IMR-90 (cell line): ENCODE measurements around the gene TNS3. TPM values are rescaled to one million over a fixed set of nuclear protein-coding genes. Genes with fewer than 3 reads are reported as not detected.

ENCODE experiments used
- ATAC-seq: fragments of 200-7000 bp; cut with Tn5 transposase; 2 replicates; pipeline ENCODE4 v1.9.1; 2020; ENCODE audit warnings: low read depth, mild to moderate bottlenecking, moderate library complexity
- BruUV-seq: library from RNA; stranded (reverse); fragments of 400-500 nt; replicated peaks from 2 replicates; lab custom pipeline; 2021; lab: Mats Ljungman, UMichigan
- CTCF ChIA-PET: fragments of 300-600 bp; formaldehyde crosslinking; extraction: SDS; loops from one replicate; lab custom pipeline; 2021; ENCODE audit warnings: antibody characterized with exemption; lab: Yijun Ruan, JAX
- POLR2A ChIA-PET: fragments of 300-600 bp; sonication (Branson Sonifier 250); formaldehyde crosslinking; loops from one replicate; lab custom pipeline; 2022; ENCODE audit warnings: antibody characterized with exemption; ENCODE audit not compliant: unreplicated experiment; lab: Charles Lee
- DNase-seq: peaks from one replicate; pipeline ENCODE4 v3.0.0; 2013
- H2AFZ ChIP-seq: replicated peaks from 2 replicates; pipeline ENCODE3; 2013; ENCODE audit warnings: low read length, mild to moderate bottlenecking; ENCODE audit not compliant: poor library complexity
- H2AK5ac ChIP-seq: 2 replicates; pipeline ENCODE4 v1.6.1; 2013; ENCODE audit warnings: low read depth, low read length, inconsistent platforms
- H2AK9ac ChIP-seq: replicated peaks from 2 replicates; pipeline ENCODE3; 2013; ENCODE audit warnings: mild to moderate bottlenecking, low read depth, low read length, moderate library complexity; ENCODE audit not compliant: poor library complexity
- H2BK120ac ChIP-seq: 2 replicates; pipeline ENCODE4 v1.6.1; 2013; ENCODE audit warnings: low read depth, low read length, inconsistent platforms
- H2BK15ac ChIP-seq: 3 replicates; pipeline ENCODE4 v1.6.1; 2013; ENCODE audit warnings: low read depth, low read length, inconsistent platforms
- H2BK20ac ChIP-seq: 2 replicates; pipeline ENCODE4 v1.6.1; 2013; ENCODE audit warnings: low read depth, mild to moderate bottlenecking, inconsistent platforms, low read length, moderate library complexity
- H2BK5ac ChIP-seq: 2 replicates; pipeline ENCODE4 v1.6.1; 2013; ENCODE audit warnings: mild to moderate bottlenecking, low read depth, low read length, inconsistent platforms; ENCODE audit not compliant: poor library complexity, severe bottlenecking
- H3K14ac ChIP-seq: replicated peaks from 2 replicates; pipeline ENCODE4 v1.6.1; 2013; ENCODE audit warnings: low read depth, low read length, inconsistent platforms
- H3K18ac ChIP-seq: 2 replicates; pipeline ENCODE4 v1.6.1; 2013; ENCODE audit warnings: low read depth, low read length, control low read depth
- H3K23ac ChIP-seq: 2 replicates; pipeline ENCODE4 v1.6.1; 2013; ENCODE audit warnings: low read depth, low read length, inconsistent platforms
- H3K27ac ChIP-seq: 2 replicates; pipeline ENCODE4 v1.5.1; 2013; ENCODE audit warnings: mild to moderate bottlenecking, control low read depth, low read length; ENCODE audit not compliant: insufficient read depth
- H3K27me3 ChIP-seq: 2 replicates; pipeline ENCODE4 v1.6.1; 2013; ENCODE audit warnings: low read length; ENCODE audit not compliant: control insufficient read depth, insufficient read depth
- H3K36me3 ChIP-seq: 2 replicates; pipeline ENCODE4 v1.6.1; 2013; ENCODE audit warnings: low read length, mixed read lengths; ENCODE audit not compliant: control insufficient read depth, insufficient read depth
- H3K4ac ChIP-seq: 2 replicates; pipeline ENCODE4 v1.6.1; 2013; ENCODE audit warnings: low read depth, low read length, inconsistent platforms
- H3K4me1 ChIP-seq: 2 replicates; pipeline ENCODE4 v1.6.1; 2013; ENCODE audit warnings: low read length, mixed read lengths; ENCODE audit not compliant: control insufficient read depth, insufficient read depth
- H3K4me2 ChIP-seq: 2 replicates; pipeline ENCODE4 v1.6.1; 2013; ENCODE audit warnings: low read depth, mild to moderate bottlenecking, control low read depth, low read length, moderate library complexity
- H3K4me3 ChIP-seq: 2 replicates; pipeline ENCODE4 v1.5.1; 2013; ENCODE audit warnings: low read depth, mild to moderate bottlenecking, control low read depth, low read length, moderate library complexity; ENCODE audit not compliant: insufficient read depth
- H3K56ac ChIP-seq: 2 replicates; pipeline ENCODE4 v1.6.1; 2013; ENCODE audit warnings: low read length, inconsistent platforms; ENCODE audit not compliant: insufficient read depth; ENCODE audit errors: extremely low read depth
- H3K79me1 ChIP-seq, 2 experiments: 2 replicates each; pipeline ENCODE4 v1.6.1; 2013; ENCODE audit warnings: low read length in 2 of 2, inconsistent platforms in 1 of 2, low read depth in 1 of 2
- H3K9ac ChIP-seq: 2 replicates; pipeline ENCODE4 v1.6.1; 2013; ENCODE audit warnings: low read depth, low read length, control low read depth
- H3K9me1 ChIP-seq: 2 replicates; pipeline ENCODE4 v1.6.1; 2013; ENCODE audit warnings: low read length, inconsistent platforms; ENCODE audit not compliant: insufficient read depth
- H3K9me3 ChIP-seq: 2 replicates; pipeline ENCODE4 v1.6.1; 2013; ENCODE audit warnings: low read length; ENCODE audit not compliant: control insufficient read depth, insufficient read depth
- H4K20me1 ChIP-seq: 2 replicates; pipeline ENCODE4 v1.6.1; 2013; ENCODE audit warnings: low read length, inconsistent platforms; ENCODE audit not compliant: insufficient read depth
- H4K5ac ChIP-seq: 2 replicates; pipeline ENCODE4 v1.6.1; 2013; ENCODE audit warnings: mild to moderate bottlenecking, low read depth, low read length, control low read depth
- H4K8ac ChIP-seq, 2 experiments: 2 replicates each; pipeline ENCODE4 v1.6.1; 2013; ENCODE audit warnings: low read depth in 2 of 2, low read length in 2 of 2, control low read depth in 1 of 2, inconsistent platforms in 1 of 2
- H4K91ac ChIP-seq: 2 replicates; pipeline ENCODE4 v1.6.1; 2013; ENCODE audit warnings: low read depth, low read length, inconsistent platforms; ENCODE audit not compliant: insufficient read depth
- BHLHE40 ChIP-seq: fragments of 150-350 bp; IDR thresholded peaks from 2 replicates; pipeline ENCODE4 v1.6.1; 2016; ENCODE audit warnings: mild to moderate bottlenecking, low read depth, low read length
- CEBPB ChIP-seq: IDR thresholded peaks from 2 replicates; pipeline ENCODE4 v1.6.1; 2012; ENCODE audit warnings: low read depth, low read length, improper control_type of control experiment
- CTCF ChIP-seq: conservative IDR thresholded peaks from 2 replicates; pipeline ENCODE4 v1.5.1; 2012; ENCODE audit warnings: mild to moderate bottlenecking, low read depth, low read length, improper control_type of control experiment
- FOS ChIP-seq: fragments of 150-350 bp; IDR thresholded peaks from 2 replicates; pipeline ENCODE4 v1.6.1; 2016; ENCODE audit warnings: low read depth, low read length
- MAFK ChIP-seq: IDR thresholded peaks from 2 replicates; pipeline ENCODE4 v1.6.1; 2012; ENCODE audit warnings: low read depth, low read length, improper control_type of control experiment
- MAZ ChIP-seq: IDR thresholded peaks from 2 replicates; pipeline ENCODE4 v1.6.1; 2012; ENCODE audit warnings: low read depth, mild to moderate bottlenecking, low read length, improper control_type of control experiment, moderate library complexity, borderline replicate concordance
- MXI1 ChIP-seq: IDR thresholded peaks from 2 replicates; pipeline ENCODE4 v1.6.1; 2012; ENCODE audit warnings: low read depth, mild to moderate bottlenecking, low read length, moderate library complexity, borderline replicate concordance
- POLR2A ChIP-seq: IDR thresholded peaks from 2 replicates; pipeline ENCODE4 v1.6.1; 2012; ENCODE audit warnings: mild to moderate bottlenecking, low read depth, low read length
- RAD21 ChIP-seq: IDR thresholded peaks from 2 replicates; pipeline ENCODE4 v1.6.1; 2012; ENCODE audit warnings: low read length, improper control_type of control experiment
- RCOR1 ChIP-seq: IDR thresholded peaks from 2 replicates; pipeline ENCODE4 v1.6.1; 2012; ENCODE audit warnings: mild to moderate bottlenecking, low read length, improper control_type of control experiment; ENCODE audit not compliant: insufficient replicate concordance
- RFX5 ChIP-seq: IDR thresholded peaks from 2 replicates; pipeline ENCODE4 v1.8.0; 2012; ENCODE audit warnings: low read depth, mild to moderate bottlenecking, low read length, moderate library complexity
- SMC3 ChIP-seq: fragments of 150-350 bp; IDR thresholded peaks from 2 replicates; pipeline ENCODE4 v1.6.1; 2016; ENCODE audit warnings: low read depth, mild to moderate bottlenecking, antibody characterized with exemption, low read length, moderate library complexity
- WGBS, 2 experiments: methylation state at CpG; one replicate each; pipeline versions ENCODE4 v1.1.5 to v1.1.7; 2013; ENCODE audit warnings: missing lambda C conversion rate in 2 of 2; ENCODE audit not compliant: insufficient read length in 1 of 2; ENCODE audit errors: extremely low coverage in 2 of 2; 5-methylcytosine and 5-hydroxymethylcytosine counted together
- dilution Hi-C: fragments of 300-500 bp; cut with HindIII; formaldehyde crosslinking; loops from one replicate; pipeline ENCODE4 v1.14.3; 2018; ENCODE audit warnings: low sequenced_read_pairs; ENCODE audit not compliant: unreplicated experiment
- in situ Hi-C: fragments of 300-500 bp; cut with MboI; formaldehyde crosslinking; loops from 3 replicates; pipeline ENCODE4 v1.14.3; 2019; ENCODE audit warnings: low sequenced_read_pairs, inconsistent platforms, mixed read lengths
- intact Hi-C: fragments of 100-400 bp; cut with micrococcal nuclease; formaldehyde crosslinking; loops from 2 replicates; pipeline ENCODE4 v1.10.0; 2022
- polyA plus RNA-seq, 3 experiments: library from polyadenylated mRNA; depleted of rRNA; stranded (reverse); fragments of >200 nt; gene quantifications; 2 replicates each; pipeline ENCODE4 v1.2.3, GENCODE V29; 2012; ENCODE audit warnings: low replicate concordance in 1 of 3
- total RNA-seq: library from RNA; depleted of rRNA; stranded (reverse); fragments of >200 nt; gene quantifications from 2 replicates; pipeline ENCODE4 v1.2.3, GENCODE V29; 2012

Gene TNS3
- total and polyA plus RNA-seq, 2 of the 4 experiments (the other 2 are of a cell fraction), result 64.3 to 79.2 TPM

- in situ Hi-C loops, result no loop called here
- WGBS, 2 experiments, result no CpG with 5 or more reads among the region's 2 CpGs
These were observed 248.4 kb downstream of the TNS3 start for GRCh38 chr7:47333554-47333887.

More at GRCh38 chr7:47333554-47333887, 248.4 kb downstream of the TNS3 start:
- POLR2A ChIA-PET, result no interaction called here
- H3K36me3 ChIP-seq, result peaks cover 14% of the 10 kb centered on the region
- peaks cover 39% of the 10 kb centered on the region for H4K20me1 ChIP-seq
- TF ChIP-seq MXI1 (no peak), MAZ (no peak), SMC3 (no peak), POLR2A (no peak), RAD21 (no peak), FOS (no peak), BHLHE40 (no peak), RCOR1 (no peak), RFX5 (no peak), CTCF (no peak), MAFK (no peak), CEBPB (no peak)
- intact Hi-C loops, result no loop called here
- no peaks in the 10 kb centered on the region for H3K9me3 ChIP-seq
- H2BK120ac ChIP-seq, result no peak overlapping the region
- dilution Hi-C loops, result no loop called here
- H2AK9ac ChIP-seq, result no peak overlapping the region
- no peak overlapping the region for H3K4me3 ChIP-seq
- ATAC-seq (0 out of 2 replicates have a peak, but pooled peaks have one; percentile 19), DNase-seq (no peak)
- peaks cover 24 to 85% of the 10 kb centered on the region in 2 experiments for H3K79me1 ChIP-seq
- no peak overlapping the region for H3K9ac ChIP-seq
- H3K4me2 ChIP-seq, result no peak overlapping the region
- peaks cover 47% of the 10 kb centered on the region for H3K4me1 ChIP-seq
- no peak overlapping the region for H2AK5ac ChIP-seq
- no peak overlapping the region for H4K91ac ChIP-seq
- no peak overlapping the region for H4K5ac ChIP-seq
- H3K9me1 ChIP-seq, result peaks cover 54% of the 10 kb centered on the region
- H3K27me3 ChIP-seq, result no peaks in the 10 kb centered on the region
- no peak overlapping the region; the same call in 1 of the 2 replicates for H3K18ac ChIP-seq
- no peak overlapping the region for H3K14ac ChIP-seq
- BruUV-seq, result no TSS peak
- no peak overlapping the region for H2BK20ac ChIP-seq
- no peak overlapping the region for H2AFZ ChIP-seq
- H2BK5ac ChIP-seq, result no peak overlapping the region
- no peak overlapping the region for H4K8ac ChIP-seq
- H3K27ac ChIP-seq, result no peak overlapping the region
- CTCF ChIA-PET, result no interaction called here
- no peak overlapping the region for H3K56ac ChIP-seq
- no peak overlapping the region for H3K4ac ChIP-seq
- no peak overlapping the region for H3K23ac ChIP-seq
- H2BK15ac ChIP-seq, result no peak overlapping the region
